Astrocyte (in vitro differentiated cells and primary cell): ENCODE results near the gene AQR. TPM values are rescaled to one million over a fixed set of nuclear protein-coding genes. Genes with fewer than 3 reads are reported as not detected.

ENCODE experiments used
- DNase-seq: peaks from one replicate; pipeline ENCODE4 v3.0.0-alpha.2; 2010; ENCODE audit warnings: low read depth
- FAIRE-seq: peaks from 2 replicates; lab custom pipeline; 2011; peaks lifted over from hg19 to GRCh38; lab: Jason Lieb, UNC
- H2AFZ ChIP-seq: 2 replicates; pipeline ENCODE4 v1.6.0; 2012; ENCODE audit warnings: low read depth, low read length, inconsistent platforms
- H3K27ac ChIP-seq: 2 replicates; pipeline ENCODE4 v1.5.1; 2011; ENCODE audit warnings: low read depth, low read length, inconsistent platforms
- H3K27me3 ChIP-seq: 2 replicates; pipeline ENCODE4 v1.6.0; 2011; ENCODE audit warnings: low read length, inconsistent platforms; ENCODE audit not compliant: insufficient read depth
- H3K36me3 ChIP-seq: 2 replicates; pipeline ENCODE4 v1.5.1; 2011; ENCODE audit warnings: low read length, inconsistent platforms; ENCODE audit not compliant: insufficient read depth
- H3K4me1 ChIP-seq: 2 replicates; pipeline ENCODE4 v1.5.1; 2011; ENCODE audit warnings: low read length, inconsistent platforms; ENCODE audit not compliant: insufficient read depth
- H3K4me2 ChIP-seq: 2 replicates; pipeline ENCODE4 v1.6.0; 2012; ENCODE audit warnings: low read length, inconsistent platforms
- H3K4me3 ChIP-seq: 2 replicates; pipeline ENCODE4 v1.5.1; 2011; ENCODE audit warnings: low read depth, mild to moderate bottlenecking, low read length, inconsistent platforms; ENCODE audit not compliant: insufficient read depth
- H3K79me2 ChIP-seq: 2 replicates; pipeline ENCODE4 v1.6.0; 2012; ENCODE audit warnings: mild to moderate bottlenecking, low read length, inconsistent platforms; ENCODE audit not compliant: insufficient read depth
- H3K9ac ChIP-seq: 2 replicates; pipeline ENCODE4 v1.6.0; 2012; ENCODE audit warnings: mild to moderate bottlenecking, low read length, inconsistent platforms
- H3K9me3 ChIP-seq: 2 replicates; pipeline ENCODE4 v1.5.1; 2012; ENCODE audit warnings: low read depth, mild to moderate bottlenecking, low read length, inconsistent platforms; ENCODE audit not compliant: insufficient read depth
- H4K20me1 ChIP-seq: 2 replicates; pipeline ENCODE4 v1.6.0; 2012; ENCODE audit warnings: low read length, inconsistent platforms; ENCODE audit not compliant: insufficient read depth
- H3K27ac Mint-ChIP-seq: one replicate; pipeline ENCODE4 v1.8.0; 2021; ENCODE audit warnings: mild to moderate bottlenecking, mixed read lengths; ENCODE audit not compliant: unreplicated experiment
- H3K27me3 Mint-ChIP-seq: one replicate; pipeline ENCODE4 v1.8.0; 2021; ENCODE audit warnings: low read depth, mixed read lengths; ENCODE audit not compliant: unreplicated experiment
- H3K36me3 Mint-ChIP-seq: one replicate; pipeline ENCODE4 v1.8.0; 2021; ENCODE audit warnings: low read depth, mixed read lengths; ENCODE audit not compliant: unreplicated experiment
- H3K4me1 Mint-ChIP-seq: one replicate; pipeline ENCODE4 v1.8.0; 2021; ENCODE audit warnings: low read depth, mixed read lengths; ENCODE audit not compliant: unreplicated experiment
- H3K4me3 Mint-ChIP-seq: one replicate; pipeline ENCODE4 v1.8.0; 2021; ENCODE audit warnings: mild to moderate bottlenecking, moderate library complexity, mixed read lengths; ENCODE audit not compliant: unreplicated experiment
- H3K9me3 Mint-ChIP-seq: one replicate; pipeline ENCODE4 v1.8.0; 2021; ENCODE audit warnings: mild to moderate bottlenecking, mixed read lengths; ENCODE audit not compliant: unreplicated experiment
- CTCF ChIP-seq: IDR thresholded peaks from 2 replicates; pipeline ENCODE4 v1.5.1; 2011; ENCODE audit warnings: low read depth, mild to moderate bottlenecking, inconsistent platforms, low read length, moderate library complexity; ENCODE audit not compliant: insufficient read depth
- EZH2 ChIP-seq: IDR thresholded peaks from 2 replicates; pipeline ENCODE4 v1.6.1; 2012; ENCODE audit warnings: mild to moderate bottlenecking, low read length, inconsistent platforms; ENCODE audit not compliant: insufficient read depth
- total RNA-seq: library from RNA; stranded (reverse); gene quantifications from 2 replicates; pipeline ENCODE4 v1.2.1, GENCODE V29; 2021

AQR gene
- total RNA-seq, 1 donor from 2014 or later, result 27.2 TPM

DNA sequence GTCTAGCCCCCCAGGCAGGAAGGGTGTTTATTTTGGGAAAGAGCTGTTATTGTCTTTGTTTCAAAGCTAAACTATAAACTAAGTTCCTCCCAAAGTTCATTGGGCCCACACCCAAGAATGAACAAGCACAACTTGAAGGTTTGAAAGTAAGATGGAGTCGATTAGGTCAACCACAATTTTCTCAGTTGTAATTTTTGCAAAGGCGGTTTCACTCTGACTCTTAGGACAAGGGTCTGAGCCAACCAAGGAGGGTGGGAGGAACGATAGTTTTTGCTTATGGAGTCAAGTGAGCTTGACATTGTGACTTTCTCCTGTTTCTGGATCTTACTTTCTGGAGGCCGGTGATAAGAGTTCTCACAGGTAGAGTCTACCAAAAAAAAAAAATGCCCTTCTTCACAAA, 24.3 kb upstream of the AQR start:
- H3K27me3 Mint-ChIP-seq, result no peaks in the 10 kb centered on the region
- no peak overlapping the region for H3K4me2 ChIP-seq
- TF ChIP-seq EZH2, result no peak
- no peak for TF ChIP-seq CTCF
- H3K4me1 Mint-ChIP-seq, result no peaks in the 10 kb centered on the region
- H3K9me3 ChIP-seq, result no peaks in the 10 kb centered on the region
- no peaks in the 10 kb centered on the region for H4K20me1 ChIP-seq
- FAIRE-seq, result no peak
- H3K4me3 Mint-ChIP-seq, result no peak overlapping the region
- DNase-seq, result no peak
- no peaks in the 10 kb centered on the region for H3K36me3 Mint-ChIP-seq
- H3K27ac Mint-ChIP-seq, result no peak overlapping the region
- no peaks in the 10 kb centered on the region for H3K9me3 Mint-ChIP-seq
- H3K9ac ChIP-seq, result no peak overlapping the region
- no peaks in the 10 kb centered on the region for H3K4me1 ChIP-seq
- H3K27ac ChIP-seq, result no peak overlapping the region
- H3K79me2 ChIP-seq, result no peaks in the 10 kb centered on the region
- H3K27me3 ChIP-seq, result no peaks in the 10 kb centered on the region
- H2AFZ ChIP-seq, result no peak overlapping the region
- H3K4me3 ChIP-seq, result no peak overlapping the region
- H3K36me3 ChIP-seq, result no peaks in the 10 kb centered on the region

GRCh38 chr15:34993412-34993811, 23.9 kb upstream of the AQR start:
- Mint-ChIP-seq H3K9me3 (no peaks in the 10 kb centered on the region), H3K27me3 (no peaks in the 10 kb centered on the region), H3K36me3 (no peaks in the 10 kb centered on the region), H3K4me3 (no peak overlapping the region), H3K27ac (no peak overlapping the region), H3K4me1 (no peaks in the 10 kb centered on the region)
- no peak overlapping the region for H3K27ac ChIP-seq
- H4K20me1 ChIP-seq, result no peaks in the 10 kb centered on the region
- TF ChIP-seq CTCF, result no peak
- no peak for TF ChIP-seq EZH2
- no peak overlapping the region for H2AFZ ChIP-seq
- no peaks in the 10 kb centered on the region for H3K36me3 ChIP-seq
- no peaks in the 10 kb centered on the region for H3K4me1 ChIP-seq
- no peak for FAIRE-seq
- no peaks in the 10 kb centered on the region for H3K27me3 ChIP-seq
- H3K9ac ChIP-seq, result no peak overlapping the region
- no peaks in the 10 kb centered on the region for H3K79me2 ChIP-seq
- H3K4me2 ChIP-seq, result no peak overlapping the region
- DNase-seq, result no peak
- H3K4me3 ChIP-seq, result no peak overlapping the region
- no peaks in the 10 kb centered on the region for H3K9me3 ChIP-seq

DNA sequence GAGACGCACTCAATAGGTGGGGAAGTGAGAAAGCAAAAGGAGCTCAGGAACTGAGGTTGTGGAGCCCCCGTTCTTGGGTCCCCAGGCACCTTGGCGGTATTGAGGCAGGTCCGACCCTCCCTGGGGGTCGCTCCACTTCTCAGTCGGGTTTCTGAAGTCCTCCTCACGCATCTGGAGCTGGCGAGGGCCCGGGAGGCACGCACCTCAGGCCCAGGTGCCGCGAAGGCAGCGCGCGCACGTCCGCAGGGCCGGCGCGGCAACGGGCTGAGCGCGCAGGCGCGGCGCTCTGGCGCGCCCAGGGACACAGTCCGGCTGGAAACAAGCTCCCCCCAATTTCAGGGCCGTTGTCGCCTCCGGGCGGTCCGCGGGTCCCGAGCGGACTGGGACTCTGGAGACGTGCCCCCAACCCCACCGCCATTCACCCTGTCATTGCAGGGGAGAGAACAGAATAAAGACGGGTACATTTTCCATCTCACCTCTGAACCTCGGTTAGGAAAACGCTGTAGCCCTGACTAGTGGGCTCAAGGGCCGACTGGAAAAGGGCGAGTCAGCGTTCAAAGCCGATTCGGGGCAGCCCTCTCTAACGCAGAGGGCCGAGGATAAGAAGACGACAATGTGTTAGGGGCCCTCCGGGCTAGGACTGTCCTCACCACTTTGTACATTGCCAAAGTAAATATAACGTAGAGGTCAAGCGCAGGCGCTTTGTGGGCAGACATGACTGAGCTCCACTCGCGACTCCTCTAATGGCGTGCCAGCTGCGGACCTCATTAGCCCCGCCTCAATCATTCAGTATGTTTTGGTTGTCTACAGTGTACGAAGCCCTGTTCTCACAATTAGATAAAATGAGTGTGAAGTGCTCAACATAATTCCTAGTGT, 18.7 kb upstream of the AQR start, which contains the start of gene ZNF770:
TSS of gene ZNF770 (minus strand) at position 261 of the 876 bp plus-strand sequence. CDS start 4,853 bp downstream, outside the sequence.
- Histone ChIP-seq H4K20me1 (peaks cover 22% of the 10 kb centered on the region), H2AFZ (peak within 1 kb of the TSS; percentile 100), H3K4me2 (peak within 1 kb of the TSS; percentile 94), H3K9ac (peak within 1 kb of the TSS; percentile 98), H3K9me3 (no peaks in the 10 kb centered on the region), H3K4me1 (peaks cover 17% of the 10 kb centered on the region), H3K4me3 (peak within 1 kb of the TSS; percentile 91), H3K36me3 (peaks cover 3% of the 10 kb centered on the region), H3K79me2 (peaks cover 48% of the 10 kb centered on the region), H3K27me3 (no peaks in the 10 kb centered on the region), H3K27ac (peak within 1 kb of the TSS; percentile 98)
- TF ChIP-seq CTCF (no peak), EZH2 (no peak)
- no peaks in the 10 kb centered on the region for H3K36me3 Mint-ChIP-seq
- H3K4me1 Mint-ChIP-seq, result peaks cover 14% of the 10 kb centered on the region
- peak within 1 kb of the TSS; percentile 99 for H3K27ac Mint-ChIP-seq
- no peak for FAIRE-seq
- H3K27me3 Mint-ChIP-seq, result no peaks in the 10 kb centered on the region
- H3K9me3 Mint-ChIP-seq, result no peaks in the 10 kb centered on the region
- peak within 1 kb of the TSS; percentile 99 for H3K4me3 Mint-ChIP-seq
- peak; percentile 58 for DNase-seq
